Liver (tissue), 9 donors: ENCODE data around the gene TRAK1. TPM values are rescaled to one million over a fixed set of nuclear protein-coding genes. Genes with fewer than 3 reads are reported as not detected.

ENCODE experiments used
- DNase-seq: peaks from one replicate; pipeline ENCODE4 v3.0.0-alpha.2; 2017; ENCODE audit warnings: low spot score
- H3K27ac ChIP-seq, 2 donors: one replicate each; pipeline ENCODE4 v1.7.0; 2013; ENCODE audit warnings: inconsistent platforms in 2 of 2, low read length in 2 of 2, control low read depth in 1 of 2, low read depth in 1 of 2, mild to moderate bottlenecking in 1 of 2
- H3K27me3 ChIP-seq, 4 donors: one replicate each; pipeline versions ENCODE4 v1.6.1 to v1.7.0; 2013; ENCODE audit warnings: low read length in 3 of 4, inconsistent platforms in 1 of 4, mild to moderate bottlenecking in 1 of 4, moderate library complexity in 1 of 4; ENCODE audit not compliant: control insufficient read depth in 4 of 4, insufficient read depth in 4 of 4
- H3K36me3 ChIP-seq, 4 donors: one replicate each; pipeline versions ENCODE4 v1.6.1 to v1.7.0; 2013; ENCODE audit warnings: low read length in 3 of 4, mild to moderate bottlenecking in 3 of 4, low read depth in 1 of 4, moderate library complexity in 1 of 4; ENCODE audit not compliant: control insufficient read depth in 4 of 4, insufficient read depth in 3 of 4
- H3K4me1 ChIP-seq, 4 donors: one replicate each; pipeline versions ENCODE4 v1.6.1 to v1.7.0; 2013; ENCODE audit warnings: low read length in 3 of 4, mild to moderate bottlenecking in 3 of 4, moderate library complexity in 1 of 4; ENCODE audit not compliant: control insufficient read depth in 4 of 4, insufficient read depth in 4 of 4
- H3K4me3 ChIP-seq, 3 donors: one replicate each; pipeline versions ENCODE4 v1.6.1 to v1.7.0; 2013; ENCODE audit warnings: low read length in 3 of 3, control low read depth in 1 of 3, low read depth in 1 of 3, mild to moderate bottlenecking in 1 of 3
- H3K9ac ChIP-seq, 2 donors: one replicate each; pipeline ENCODE4 v1.7.0; 2013; ENCODE audit warnings: low read length in 2 of 2, mild to moderate bottlenecking in 2 of 2, moderate library complexity in 2 of 2, control low read depth in 1 of 2, low read depth in 1 of 2
- H3K9me3 ChIP-seq, 4 donors: one replicate each; pipeline versions ENCODE4 v1.6.1 to v1.7.0; 2013; ENCODE audit warnings: low read length in 3 of 4; ENCODE audit not compliant: control insufficient read depth in 4 of 4
- EGR1 ChIP-seq, 2 donors: IDR thresholded peaks; 2 replicates each; pipeline ENCODE4 v1.6.1; 2016 to 2018; ENCODE audit warnings: antibody characterized with exemption in 2 of 2, low read depth in 2 of 2
- FOXA2 ChIP-seq: IDR thresholded peaks from 2 replicates; pipeline ENCODE4 v1.6.1; 2016; ENCODE audit warnings: antibody characterized with exemption
- HNF4G ChIP-seq: IDR thresholded peaks from 2 replicates; pipeline ENCODE4 v1.6.1; 2016; ENCODE audit warnings: antibody characterized with exemption
- MAX ChIP-seq: IDR thresholded peaks from 2 replicates; pipeline ENCODE4 v1.6.1; 2016; ENCODE audit warnings: antibody characterized with exemption
- REST ChIP-seq: IDR thresholded peaks from 2 replicates; pipeline ENCODE4 v1.6.1; 2016; ENCODE audit warnings: antibody characterized with exemption, mild to moderate bottlenecking
- RXRA ChIP-seq, 2 donors: IDR thresholded peaks; 2 replicates each; pipeline ENCODE4 v1.6.1; 2017 to 2018; ENCODE audit warnings: antibody characterized with exemption in 2 of 2, mild to moderate bottlenecking in 1 of 2
- WGBS: extraction: QIAGEN DNeasy Blood & Tissue Kit; methylation state at CpG from one replicate; pipeline ENCODE4 v1.1.7; 2013; 5-methylcytosine and 5-hydroxymethylcytosine counted together
- polyA plus RNA-seq, 2 donors: library from polyadenylated mRNA; stranded (reverse) in 1 of 2; unstranded in 1 of 2; fragments of 200-250 nt in 1 of 2; fragments of >200 nt in 1 of 2; fragmentation: Nextera tagmentation in 1 of 2; extraction: Ambion mirVana in 1 of 2; gene quantifications; one replicate each; pipeline versions ENCODE4 v1.2.1 to v1.2.3, GENCODE V29; 2013 to 2015
- total RNA-seq, 2 donors: library from RNA; depleted of rRNA; stranded (reverse); fragments of >200 nt; gene quantifications; one replicate each; pipeline ENCODE4 v1.2.3, GENCODE V29; 2014
- donor health status: healthy.
- donor health status: healthy.
- donor health status: healthy.
- donor health status: healthy.
- donor health status: healthy.

The TRAK1 gene
- total and polyA plus RNA-seq, 4 donors: 3.4 to 21.7 (median 8.6) TPM

- TF ChIP-seq REST: no peak
- TF ChIP-seq EGR1 (IDR thresholded peaks at IDR 0.05; ENCODE audit: low read depth in 2 of 2): no peak
- no peak for TF ChIP-seq MAX
These were observed 49.6 kb downstream of the TRAK1 start (continued) for GRCh38 chr3:42140665-42141203.

- no peak overlapping the region for H3K4me3 ChIP-seq
- no peak overlapping the region for H3K9ac ChIP-seq
- no peaks in the 10 kb centered on the region for H3K4me1 ChIP-seq
- no peak for TF ChIP-seq REST
- H3K27ac ChIP-seq: no peak overlapping the region
- H3K36me3 ChIP-seq: no peaks in the 10 kb centered on the region
- DNase-seq: no peak
- 92% methylated on average over 7 of the region's 7 CpGs for WGBS
- no peaks in the 10 kb centered on the region for H3K9me3 ChIP-seq
- H3K27me3 ChIP-seq: no peaks in the 10 kb centered on the region
These were observed 52.3 kb downstream of the TRAK1 start for GRCh38 chr3:42143440-42143839.

- TF ChIP-seq MAX: no peak
- TF ChIP-seq HNF4G: no peak
- TF ChIP-seq FOXA2: no peak
- TF ChIP-seq RXRA (IDR thresholded peaks at IDR 0.05): no peak
- DNase-seq: no peak
- Histone ChIP-seq H3K9ac (no peak overlapping the region), H3K27ac (no peak overlapping the region), H3K4me1 (no peaks in the 10 kb centered on the region), H3K9me3 (no peaks in the 10 kb centered on the region), H3K27me3 (no peaks in the 10 kb centered on the region), H3K36me3 (no peaks in the 10 kb centered on the region), H3K4me3 (no peak overlapping the region)
These were observed 53.1 kb downstream of the TRAK1 start for GRCh38 chr3:42144209-42144608.
